GM12878 (cell line): ENCODE results near the gene IKZF1. TPM values are rescaled to one million over a fixed set of nuclear protein-coding genes. Genes with fewer than 3 reads are reported as not detected.

Experiments used
- ATF7 ChIP-seq: fragments of 450-650 bp; IDR thresholded peaks from 2 replicates; pipeline ENCODE4 v1.6.1; 2016; ENCODE audit warnings: low read depth, mild to moderate bottlenecking
- BACH1 ChIP-seq: fragments of 450-650 bp; IDR thresholded peaks from 2 replicates; pipeline ENCODE4 v1.6.1; 2017; ENCODE audit warnings: mild to moderate bottlenecking, borderline replicate concordance
- CBFB ChIP-seq: IDR thresholded peaks from 2 replicates; pipeline ENCODE4 v1.6.1; 2016; ENCODE audit warnings: antibody characterized with exemption, low read depth
- CBX5 ChIP-seq: sonication (generic); IDR thresholded peaks from 2 replicates; pipeline ENCODE4 v1.6.1; 2016; ENCODE audit warnings: low read depth, moderate library complexity, mild to moderate bottlenecking, inconsistent platforms
- CHD1 ChIP-seq: IDR thresholded peaks from 2 replicates; pipeline ENCODE4 v1.6.1; 2012; ENCODE audit warnings: low read depth, low read length, improper control_type of control experiment
- CHD4 ChIP-seq: fragments of 200-600 bp; sonication (generic); IDR thresholded peaks from 2 replicates; pipeline ENCODE4 v1.6.1; 2016; ENCODE audit warnings: mild to moderate bottlenecking
- EED ChIP-seq: sonication (generic); IDR thresholded peaks from 2 replicates; pipeline ENCODE4 v1.6.1; 2016; ENCODE audit warnings: antibody characterized with exemption, low read depth
- FOS ChIP-seq: IDR thresholded peaks from 3 replicates; pipeline ENCODE4 v1.6.1; 2011; ENCODE audit warnings: borderline replicate concordance; ENCODE audit not compliant: insufficient read length; ENCODE audit errors: extremely low read depth
- FOXK2 ChIP-seq: fragments of 450-650 bp; IDR thresholded peaks from 2 replicates; pipeline ENCODE4 v1.6.1; 2017; ENCODE audit warnings: mild to moderate bottlenecking, moderate library complexity
- HDAC2 ChIP-seq: fragments of 200-600 bp; sonication (generic); IDR thresholded peaks from 2 replicates; pipeline ENCODE4 v1.6.1; 2017
- HSF1 ChIP-seq: fragments of 150-350 bp; IDR thresholded peaks from 2 replicates; pipeline ENCODE4 v1.6.1; 2014; ENCODE audit warnings: mild to moderate bottlenecking, low read depth, low read length
- IKZF2 ChIP-seq, 2 experiments: fragments of 450-650 bp; IDR thresholded peaks; 2 replicates each; pipeline ENCODE4 v1.6.1; 2017; ENCODE audit warnings: mild to moderate bottlenecking in 2 of 2, moderate library complexity in 2 of 2
- KLF5 ChIP-seq: fragments of 450-650 bp; IDR thresholded peaks from 2 replicates; pipeline ENCODE4 v1.6.1; 2014; ENCODE audit warnings: mild to moderate bottlenecking; ENCODE audit not compliant: partially characterized antibody
- MEF2A ChIP-seq: IDR thresholded peaks from 2 replicates; pipeline ENCODE4 v1.6.1; 2011; ENCODE audit warnings: low read depth, mild to moderate bottlenecking, low read length, moderate library complexity; ENCODE audit not compliant: insufficient read depth
- MTA2 ChIP-seq: fragments of 450-650 bp; IDR thresholded peaks from 2 replicates; pipeline ENCODE4 v1.6.1; 2016; ENCODE audit warnings: low read depth, mild to moderate bottlenecking, moderate library complexity
- NFIC ChIP-seq: IDR thresholded peaks from 2 replicates; pipeline ENCODE4 v1.6.1; 2012; ENCODE audit warnings: low read depth, mild to moderate bottlenecking, inconsistent platforms, low read length, moderate library complexity
- NFXL1 ChIP-seq: fragments of 450-650 bp; IDR thresholded peaks from 2 replicates; pipeline ENCODE4 v1.6.1; 2017; ENCODE audit warnings: antibody characterized with exemption, mild to moderate bottlenecking, borderline replicate concordance
- NR2F1 ChIP-seq: fragments of 450-650 bp; conservative IDR thresholded peaks from 2 replicates; pipeline ENCODE4 v1.6.1; 2017; ENCODE audit warnings: mild to moderate bottlenecking
- NRF1 ChIP-seq: conservative IDR thresholded peaks from 2 replicates; pipeline ENCODE4 v1.6.1; 2011; ENCODE audit warnings: mild to moderate bottlenecking, low read depth, low read length, improper control_type of control experiment
- PKNOX1 ChIP-seq: fragments of 450-650 bp; IDR thresholded peaks from 2 replicates; pipeline ENCODE4 v1.6.1; 2016; ENCODE audit warnings: mild to moderate bottlenecking
- POLR2AphosphoS2 ChIP-seq: IDR thresholded peaks from 2 replicates; pipeline ENCODE4 v1.6.1; 2011; ENCODE audit warnings: low read depth, mild to moderate bottlenecking, low read length, improper control_type of control experiment, moderate library complexity
- RB1 ChIP-seq: fragments of 450-650 bp; formaldehyde crosslinking; IDR thresholded peaks from 2 replicates; pipeline ENCODE4 v1.6.1; 2017; ENCODE audit warnings: mild to moderate bottlenecking, borderline replicate concordance
- RBBP5 ChIP-seq: fragments of 200-600 bp; sonication (generic); conservative IDR thresholded peaks from 2 replicates; pipeline ENCODE4 v1.6.1; 2016
- STAT1 ChIP-seq: fragments of 450-650 bp; conservative IDR thresholded peaks from 2 replicates; pipeline ENCODE4 v1.6.1; 2014; ENCODE audit warnings: antibody characterized with exemption, mild to moderate bottlenecking
- STAT3 ChIP-seq: IDR thresholded peaks from 2 replicates; pipeline ENCODE4 v1.6.1; 2011; ENCODE audit warnings: low read depth, low read length, improper control_type of control experiment
- TCF3 ChIP-seq: IDR thresholded peaks from 2 replicates; pipeline ENCODE4 v1.6.1; 2012; ENCODE audit warnings: low read depth, mild to moderate bottlenecking, low read length, borderline replicate concordance; ENCODE audit not compliant: insufficient read depth
- YY1 ChIP-seq: IDR thresholded peaks from 2 replicates; pipeline ENCODE4 v1.6.1; 2011; ENCODE audit warnings: low read depth, mild to moderate bottlenecking, low read length
- ZNF207 ChIP-seq: fragments of 450-650 bp; IDR thresholded peaks from 2 replicates; pipeline ENCODE4 v1.6.1; 2014; ENCODE audit warnings: antibody characterized with exemption, mild to moderate bottlenecking, borderline replicate concordance
- ZNF24 ChIP-seq: fragments of 450-650 bp; IDR thresholded peaks from 2 replicates; pipeline ENCODE4 v1.6.1; 2017; ENCODE audit warnings: antibody characterized with exemption, mild to moderate bottlenecking
- ZNF384 ChIP-seq: IDR thresholded peaks from 2 replicates; pipeline ENCODE4 v1.6.1; 2012; ENCODE audit warnings: low read depth, mild to moderate bottlenecking, low read length, improper control_type of control experiment, borderline replicate concordance
- polyA plus RNA-seq, 11 experiments: library from polyadenylated mRNA; depleted of rRNA in 4 of 11; unstranded in 6 of 11; stranded (reverse) in 5 of 11; fragments of >200 nt; fragmentation: Nextera tagmentation in 4 of 11; fragmentation: Illumina TruSeq in 1 of 11; extraction: Ambion mirVana in 4 of 11; extraction: Trizol in 1 of 11; gene quantifications; 1 replicate in 1 of 11; 2 replicates in 10 of 11; pipeline versions ENCODE4 v1.2.1 to v1.2.3, GENCODE V29; 2011 to 2016; ENCODE audit warnings: inconsistent platforms in 2 of 11, missing spikeins in 2 of 11, low read depth in 1 of 11
- total RNA-seq, 4 experiments: library from RNA; depleted of rRNA in 3 of 4; stranded (reverse); fragments of >200 nt in 3 of 4; fragmentation: Illumina TruSeq in 1 of 4; extraction: Trizol in 1 of 4; gene quantifications; 2 replicates each; pipeline versions ENCODE4 v1.2.1 to v1.2.3, GENCODE V29; 2013 to 2021
- TF ChIP-seq, protein P1 (sequence below): IDR thresholded peaks from 2 replicates; pipeline ENCODE4 v1.6.1; 2011; ENCODE audit warnings: borderline replicate concordance, low read depth, mild to moderate bottlenecking, moderate library complexity, mixed read lengths, low read length; ENCODE audit not compliant: insufficient read depth; ENCODE audit errors: extremely low read length
- TF ChIP-seq, protein P2 (sequence below): IDR thresholded peaks from 2 replicates; pipeline ENCODE4 v1.6.1; 2011; ENCODE audit warnings: low read depth, low read length, improper control_type of control experiment, borderline replicate concordance

The IKZF1 gene
- total and polyA plus RNA-seq, 10 of the 15 experiments (the other 5 are each of a cell fraction or from before 2014, with no cell fraction given): 27.2 to 125 (median 71.6) TPM

DNA sequence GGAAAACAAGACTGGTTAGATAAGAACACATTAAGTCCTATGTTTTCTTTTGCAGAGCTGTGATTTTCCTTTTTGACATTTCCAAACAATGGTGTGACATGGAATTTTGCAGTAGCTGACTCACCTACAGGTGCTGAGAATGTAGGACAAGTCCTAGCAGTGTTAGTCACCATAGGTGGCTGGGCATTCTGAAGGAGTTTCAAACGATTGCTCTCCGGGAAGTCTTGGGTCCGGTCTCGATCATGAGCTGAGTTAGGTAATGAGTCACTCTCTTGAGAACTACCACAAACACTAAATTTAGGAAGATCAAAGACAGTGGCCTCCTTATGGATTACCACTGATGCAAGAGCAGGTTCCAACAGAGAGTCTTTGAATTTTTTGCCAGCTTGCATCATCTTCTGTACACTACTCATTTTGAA lies 142.0 kb downstream of the IKZF1 start (continued):
- no peak for TF ChIP-seq STAT3
- no peak for TF ChIP-seq PKNOX1
- no peak; the same call in 1 of the 2 replicates for TF ChIP-seq CBFB
- peak; percentile 87 for TF ChIP-seq EED
- no peak for TF ChIP-seq STAT1
- no peak for TF ChIP-seq HSF1
- TF ChIP-seq NFIC: peak; percentile 91
- TF ChIP-seq, protein P1, sequence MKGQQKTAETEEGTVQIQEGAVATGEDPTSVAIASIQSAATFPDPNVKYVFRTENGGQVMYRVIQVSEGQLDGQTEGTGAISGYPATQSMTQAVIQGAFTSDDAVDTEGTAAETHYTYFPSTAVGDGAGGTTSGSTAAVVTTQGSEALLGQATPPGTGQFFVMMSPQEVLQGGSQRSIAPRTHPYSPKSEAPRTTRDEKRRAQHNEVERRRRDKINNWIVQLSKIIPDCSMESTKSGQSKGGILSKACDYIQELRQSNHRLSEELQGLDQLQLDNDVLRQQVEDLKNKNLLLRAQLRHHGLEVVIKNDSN: no peak
- peak; percentile 74; the same call in 1 of the 2 replicates for TF ChIP-seq MEF2A
- no peak for TF ChIP-seq ZNF384
- no peak for TF ChIP-seq RBBP5
- no peak for TF ChIP-seq FOXK2
- no peak for TF ChIP-seq NFXL1
- TF ChIP-seq RB1: no peak
- no peak for TF ChIP-seq ZNF207
- TF ChIP-seq IKZF2 (IDR thresholded peaks at IDR 0.05): peak; percentile 68 to 71
- no peak for TF ChIP-seq NRF1
- TF ChIP-seq KLF5: no peak
- TF ChIP-seq TCF3: no peak
- no peak for TF ChIP-seq HDAC2
- TF ChIP-seq YY1: no peak
- no peak for TF ChIP-seq CHD1
- no peak for TF ChIP-seq POLR2AphosphoS2
- 0 out of 2 replicates have a peak, but pooled peaks have one; percentile 23 for TF ChIP-seq ATF7
- no peak for TF ChIP-seq ZNF24
- TF ChIP-seq CBX5: no peak
- TF ChIP-seq FOS: no peak
- TF ChIP-seq NR2F1: no peak
- TF ChIP-seq BACH1: no peak
- TF ChIP-seq CHD4: no peak
- TF ChIP-seq, protein P2, sequence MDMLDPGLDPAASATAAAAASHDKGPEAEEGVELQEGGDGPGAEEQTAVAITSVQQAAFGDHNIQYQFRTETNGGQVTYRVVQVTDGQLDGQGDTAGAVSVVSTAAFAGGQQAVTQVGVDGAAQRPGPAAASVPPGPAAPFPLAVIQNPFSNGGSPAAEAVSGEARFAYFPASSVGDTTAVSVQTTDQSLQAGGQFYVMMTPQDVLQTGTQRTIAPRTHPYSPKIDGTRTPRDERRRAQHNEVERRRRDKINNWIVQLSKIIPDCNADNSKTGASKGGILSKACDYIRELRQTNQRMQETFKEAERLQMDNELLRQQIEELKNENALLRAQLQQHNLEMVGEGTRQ: no peak
- TF ChIP-seq MTA2: no peak
